Keratinocyte (primary cell): ENCODE measurements around the gene HMCN2.

Experiments
- EZH2 ChIP-seq: IDR thresholded peaks from one replicate; pipeline ENCODE4 v1.6.1; 2012; ENCODE audit warnings: inconsistent platforms, mild to moderate bottlenecking, low read length, moderate library complexity
- TF ChIP-seq, protein P1 (sequence below), 3 experiments: IDR thresholded peaks in 1 of 3; conservative IDR thresholded peaks in 1 of 3; optimal IDR thresholded peaks in 1 of 3; 2 replicates in 2 of 3; 3 replicates in 1 of 3; pipeline versions ENCODE3 to v1.5.1; 2011; ENCODE audit warnings: low read length in 3 of 3, mild to moderate bottlenecking in 3 of 3, moderate library complexity in 2 of 3, control low read depth in 1 of 3, inconsistent platforms in 1 of 3; ENCODE audit not compliant: insufficient read depth in 2 of 3; ENCODE audit errors: extremely low read depth in 1 of 3

DNA sequence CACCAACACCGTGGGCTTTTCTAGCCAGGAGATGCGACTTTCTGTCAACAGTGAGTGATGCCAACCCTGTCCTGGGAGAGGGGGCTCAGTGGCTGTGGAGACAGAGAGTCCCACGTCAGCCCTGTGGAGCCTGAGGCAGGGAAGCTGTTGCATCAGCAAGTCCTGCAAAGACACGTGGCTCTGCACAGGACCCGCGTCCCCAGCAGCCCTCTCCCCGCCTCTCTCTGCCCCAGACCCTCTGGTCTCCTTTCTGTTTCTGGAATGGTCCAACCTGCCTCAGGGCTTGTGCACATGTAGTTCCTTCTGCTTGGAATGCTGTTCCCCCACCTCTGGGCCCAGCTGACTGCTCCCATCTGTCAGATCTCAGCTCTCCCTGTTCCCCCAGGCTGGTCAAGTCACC is 60.4 kb downstream of the HMCN2 start:
- TF ChIP-seq, protein P1, sequence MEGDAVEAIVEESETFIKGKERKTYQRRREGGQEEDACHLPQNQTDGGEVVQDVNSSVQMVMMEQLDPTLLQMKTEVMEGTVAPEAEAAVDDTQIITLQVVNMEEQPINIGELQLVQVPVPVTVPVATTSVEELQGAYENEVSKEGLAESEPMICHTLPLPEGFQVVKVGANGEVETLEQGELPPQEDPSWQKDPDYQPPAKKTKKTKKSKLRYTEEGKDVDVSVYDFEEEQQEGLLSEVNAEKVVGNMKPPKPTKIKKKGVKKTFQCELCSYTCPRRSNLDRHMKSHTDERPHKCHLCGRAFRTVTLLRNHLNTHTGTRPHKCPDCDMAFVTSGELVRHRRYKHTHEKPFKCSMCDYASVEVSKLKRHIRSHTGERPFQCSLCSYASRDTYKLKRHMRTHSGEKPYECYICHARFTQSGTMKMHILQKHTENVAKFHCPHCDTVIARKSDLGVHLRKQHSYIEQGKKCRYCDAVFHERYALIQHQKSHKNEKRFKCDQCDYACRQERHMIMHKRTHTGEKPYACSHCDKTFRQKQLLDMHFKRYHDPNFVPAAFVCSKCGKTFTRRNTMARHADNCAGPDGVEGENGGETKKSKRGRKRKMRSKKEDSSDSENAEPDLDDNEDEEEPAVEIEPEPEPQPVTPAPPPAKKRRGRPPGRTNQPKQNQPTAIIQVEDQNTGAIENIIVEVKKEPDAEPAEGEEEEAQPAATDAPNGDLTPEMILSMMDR (optimal IDR thresholded peaks at IDR 0.05 in 1 of 3, IDR thresholded peaks at IDR 0.05 in 1 of 3, conservative IDR thresholded peaks at IDR 0.05 in 1 of 3; ENCODE audit: extremely low read depth in 1 of 3, insufficient read depth in 2 of 3, low read length in 3 of 3), result no peak
- no peak for TF ChIP-seq EZH2
